NOMO-1 treated with DMSO at 0.1 percent for 48 hours (cell line): ENCODE results near the gene RNF166.

Source experiments
- DNase-seq: peaks from one replicate; lab custom pipeline; 2025; ENCODE audit not compliant: unreplicated experiment; lab: John Stamatoyannopoulos, UW

Gene RNF166

GRCh38 chr16:88655053-88655732 is 51.0 kb downstream of the RNF166 start:
- no peak for DNase-seq

DNA sequence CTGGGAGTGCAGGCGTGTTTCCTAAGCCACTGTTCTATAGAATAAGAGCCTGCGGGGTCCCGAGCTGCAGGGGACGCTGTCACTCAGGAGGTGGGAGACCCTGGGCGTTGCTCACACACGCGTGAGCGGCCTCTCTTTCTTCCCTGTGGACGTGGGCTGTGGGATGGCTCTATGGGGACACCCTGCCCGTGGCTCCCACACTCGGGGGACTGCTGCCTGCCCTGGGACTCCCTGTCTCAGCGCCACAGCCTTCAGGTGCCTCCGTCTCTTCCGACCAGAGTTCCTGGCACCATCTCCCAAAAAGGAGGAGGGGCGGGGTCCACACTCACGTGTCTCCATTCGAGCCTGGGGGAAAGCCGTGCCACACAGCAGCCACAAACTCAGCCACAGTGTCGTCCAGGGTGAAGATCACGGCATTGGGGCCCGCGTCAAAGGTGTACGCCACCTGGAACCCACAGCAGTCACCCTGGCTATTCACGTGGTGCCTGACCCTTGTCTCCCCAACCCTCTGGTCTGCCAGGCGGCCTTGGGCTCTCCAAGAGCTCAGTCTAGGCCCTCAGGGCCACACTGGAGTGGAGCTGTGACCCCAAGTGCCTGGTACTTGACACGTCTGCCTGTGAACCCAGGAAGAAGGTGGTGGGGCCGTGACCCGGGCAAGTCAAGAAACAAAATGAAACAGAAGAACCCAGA is 51.7 kb downstream of the RNF166 start:
- no peak for DNase-seq

DNA sequence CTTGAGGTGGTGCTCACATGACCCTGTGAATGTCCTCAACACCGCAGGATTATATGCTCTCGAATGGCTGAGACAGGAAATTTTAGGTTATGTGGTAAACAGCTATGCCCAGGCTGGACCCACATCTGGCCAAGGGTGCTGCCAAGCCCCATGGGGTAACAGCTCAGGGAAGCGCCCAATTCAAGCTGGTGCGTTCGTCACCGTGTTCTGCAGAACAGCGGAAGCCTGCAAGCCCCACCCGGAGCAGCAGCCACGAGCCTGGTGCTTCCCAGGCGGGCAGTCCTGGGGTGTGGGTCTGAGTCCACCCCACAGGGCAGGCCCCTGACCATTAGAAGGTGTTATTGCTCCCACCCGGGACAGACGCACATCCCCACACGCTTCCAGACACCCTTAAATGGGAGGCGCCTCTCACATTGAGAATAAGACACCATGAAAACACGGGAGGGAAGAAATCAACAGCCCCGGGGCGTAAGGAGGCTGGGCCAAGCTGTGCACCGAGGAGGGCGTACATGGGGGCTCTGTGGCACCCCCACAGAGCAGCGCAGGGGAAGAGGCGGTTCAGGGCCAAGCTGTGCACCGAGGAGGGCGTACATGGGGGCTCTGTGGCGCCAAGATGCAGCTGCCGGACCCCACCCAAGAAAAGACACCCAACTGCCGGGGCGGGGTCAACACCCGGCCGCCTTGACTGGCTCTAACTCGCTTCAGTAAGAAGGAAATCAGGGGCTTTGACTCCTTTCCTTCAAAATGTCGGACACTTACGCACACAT is 52.4 kb downstream of the RNF166 start:
- DNase-seq: no peak

- DNase-seq: no peak
These were observed 53.1 kb downstream of the RNF166 start for GRCh38 chr16:88653101-88653500.

- no peak for DNase-seq
These were observed 53.5 kb downstream of the RNF166 start for GRCh38 chr16:88652762-88653063.

DNA sequence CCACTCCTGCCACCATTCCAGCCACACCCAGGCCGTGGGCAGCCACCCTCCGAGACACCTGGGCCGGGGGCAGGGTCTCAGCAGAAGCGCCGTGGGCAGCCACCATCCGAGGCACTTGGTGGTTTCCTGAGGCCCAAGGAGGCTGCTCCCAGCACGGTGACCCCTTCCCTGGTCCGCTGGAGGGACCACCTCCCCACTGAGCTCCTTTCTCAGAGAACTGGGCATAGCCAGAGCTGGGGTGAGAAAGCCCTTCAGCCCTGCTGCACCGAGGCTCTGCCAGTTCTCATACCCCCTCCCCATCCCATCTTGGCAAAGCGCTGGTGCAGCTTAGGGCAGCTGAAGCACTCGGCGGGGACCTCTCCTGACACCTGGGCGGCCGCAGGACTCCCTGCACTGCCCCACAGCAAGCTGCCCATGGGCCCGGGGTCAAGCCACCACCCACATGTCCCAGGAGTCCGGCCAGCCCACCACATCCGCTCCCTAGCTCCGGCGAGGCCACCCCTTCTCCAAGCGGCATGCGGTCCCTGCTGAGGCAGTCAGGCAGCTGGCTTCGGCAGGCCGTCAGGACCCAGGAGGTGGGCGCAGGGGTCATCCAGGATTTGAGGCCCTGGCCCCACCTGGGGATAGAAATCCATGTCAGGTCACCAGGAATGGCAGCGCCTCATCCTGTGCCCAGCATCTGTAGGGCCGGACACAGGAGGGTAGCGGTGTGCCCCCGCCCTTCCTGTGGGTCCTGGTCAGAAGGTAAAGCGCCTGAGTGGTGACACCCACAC is 54.0 kb downstream of the RNF166 start:
- DNase-seq: no peak

GRCh38 chr16:88651276-88651988 is 54.8 kb downstream of the RNF166 start:
- DNase-seq: no peak

DNA sequence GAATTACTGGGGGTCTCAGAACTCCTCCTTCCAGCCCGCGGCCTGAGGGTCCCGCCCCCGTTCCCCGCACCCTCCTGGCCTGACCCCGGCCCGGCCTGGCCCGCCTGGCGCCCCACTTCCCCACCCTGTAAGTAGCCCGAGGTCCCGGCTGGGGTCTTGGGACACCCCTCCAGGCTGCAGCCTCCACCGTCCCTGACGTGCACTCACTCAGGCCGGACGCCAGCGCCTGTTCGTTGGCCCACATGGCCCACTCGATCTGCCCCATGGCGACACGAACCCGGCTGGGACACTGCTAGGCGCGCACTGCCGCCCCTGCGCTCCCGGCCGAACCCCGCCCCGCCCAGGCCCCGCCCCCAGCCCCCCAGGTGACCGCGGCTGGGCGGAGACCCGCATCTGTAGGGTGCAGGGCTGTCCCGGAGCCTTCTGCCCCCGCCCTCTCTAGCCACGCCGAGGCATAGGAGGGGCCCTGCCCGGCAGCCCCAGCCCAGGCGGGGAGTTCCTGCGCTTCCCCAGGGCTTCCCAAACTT is 55.4 kb downstream of the RNF166 start, which contains the start of gene CYBA:
CYBA (minus strand) TSS at position 305 of the 527 bp plus-strand sequence; CDS start at position 265, 40 bp downstream.
- peak; percentile 83 for DNase-seq

- peak; percentile 59 for DNase-seq
These were observed 56.1 kb downstream of the RNF166 start for GRCh38 chr16:88649924-88650748.

- no peak for DNase-seq
These were observed 56.8 kb downstream of the RNF166 start for GRCh38 chr16:88649195-88649923.

DNA sequence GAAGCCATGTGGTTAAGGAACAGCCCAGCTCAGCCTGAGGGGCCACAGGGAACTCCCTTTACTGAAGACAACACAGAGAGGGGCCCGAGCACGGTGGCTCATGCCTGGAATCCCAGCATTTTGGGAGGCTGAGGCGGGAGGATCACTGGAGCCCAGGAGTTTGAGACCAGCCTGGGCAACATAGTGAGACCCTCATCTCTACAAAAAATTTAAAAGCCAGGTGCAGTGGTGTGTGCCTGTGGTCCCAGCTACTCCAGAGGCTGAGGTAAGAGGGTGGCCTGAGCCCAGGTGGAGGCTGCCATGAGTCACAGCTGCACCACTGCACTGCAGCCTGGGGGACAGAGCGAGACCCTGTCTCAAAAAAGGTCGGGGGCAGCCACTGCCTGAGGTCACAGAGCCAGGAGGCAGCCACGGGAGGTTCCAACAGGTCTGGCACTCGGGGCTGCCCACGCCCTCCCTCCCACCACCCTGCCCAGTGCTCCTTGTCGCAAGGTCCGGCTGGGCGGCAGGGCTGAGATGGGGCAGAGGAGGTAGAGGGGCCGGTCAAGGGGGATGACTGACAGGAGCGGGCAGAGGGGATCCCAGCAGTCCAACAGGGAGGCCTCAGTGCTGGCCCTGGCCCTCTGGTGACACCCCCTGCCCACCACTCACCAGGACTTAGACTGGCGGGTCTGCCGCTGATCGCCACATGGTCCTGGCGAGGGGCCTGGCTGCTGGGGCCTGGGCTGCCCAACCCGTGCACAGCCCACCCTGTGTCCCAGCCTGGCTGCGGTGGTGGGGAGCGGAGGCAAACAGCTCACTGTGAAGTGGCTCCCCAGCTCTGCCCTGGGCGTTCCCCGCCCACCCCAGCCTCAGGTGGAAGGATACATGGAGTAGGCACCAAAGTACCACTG is 58.8 kb downstream of the RNF166 start:
- no peak for DNase-seq
